DOHH2 (cell line): ENCODE measurements around the gene CLASP2.

Experiments
- CTCF ChIP-seq: fragments of 200-600 bp; sonication (generic); IDR thresholded peaks from one replicate; pipeline ENCODE4 v1.5.1; 2014; ENCODE audit warnings: antibody characterized with exemption, mild to moderate bottlenecking, low read depth, low read length; ENCODE audit not compliant: poor library complexity, severe bottlenecking
- EZH2phosphoT487 ChIP-seq: fragments of 200-600 bp; sonication (generic); IDR thresholded peaks from 2 replicates; pipeline ENCODE4 v1.6.1; 2017; ENCODE audit warnings: borderline replicate concordance, mild to moderate bottlenecking, antibody characterized with exemption, low read length, moderate library complexity, mixed read lengths

- TF ChIP-seq CTCF (no peak), EZH2phosphoT487 (no peak)
These were observed 65.3 kb downstream of the CLASP2 start for GRCh38 chr3:33652736-33653135.
